Neural cell (in vitro differentiated cells): ENCODE results near the gene TTN. TPM values are rescaled to one million over a fixed set of nuclear protein-coding genes. Genes with fewer than 3 reads are reported as not detected.

Source experiments
- H2AFZ ChIP-seq: fragments of 200-600, 300-800 bp; sonication (generic), shearing (Covaris generic); 2 replicates; pipeline ENCODE4 v1.6.0; 2014; ENCODE audit warnings: low read depth, mild to moderate bottlenecking, antibody characterized with exemption, low read length, moderate library complexity
- H3F3A ChIP-seq: fragments of 200-600 bp; shearing (Covaris generic); 2 replicates; pipeline ENCODE4 v1.6.1; 2016; ENCODE audit warnings: mild to moderate bottlenecking, moderate library complexity, mixed read lengths, antibody characterized with exemption, low read length; ENCODE audit not compliant: insufficient read depth, poor library complexity, severe bottlenecking
- H3K27ac ChIP-seq: fragments of 200-600, 300-800 bp; sonication (generic), shearing (Covaris generic); 2 replicates; pipeline ENCODE4 v1.5.1; 2014; ENCODE audit warnings: mild to moderate bottlenecking, low read length, moderate library complexity
- H3K27me3 ChIP-seq: fragments of 300-800, 200-600 bp; sonication (generic), shearing (Covaris generic); 2 replicates; pipeline ENCODE4 v1.6.0; 2014; ENCODE audit warnings: mild to moderate bottlenecking, low read depth, low read length, moderate library complexity; ENCODE audit not compliant: insufficient read depth
- H3K36me3 ChIP-seq: fragments of 300-800, 200-600 bp; sonication (generic), shearing (Covaris generic); 2 replicates; pipeline ENCODE4 v1.5.1; 2014; ENCODE audit warnings: mild to moderate bottlenecking, antibody characterized with exemption, low read length, moderate library complexity; ENCODE audit not compliant: insufficient read depth
- H3K4me2 ChIP-seq: fragments of 300-800, 200-600 bp; sonication (generic), shearing (Covaris generic); 2 replicates; pipeline ENCODE4 v1.6.0; 2014; ENCODE audit warnings: mild to moderate bottlenecking, low read length
- H3K4me3 ChIP-seq: fragments of 300-800, 200-600 bp; sonication (generic), shearing (Covaris generic); 2 replicates; pipeline ENCODE4 v1.5.1; 2014; ENCODE audit warnings: mild to moderate bottlenecking, low read length, moderate library complexity
- H3K79me2 ChIP-seq: fragments of 200-600 bp; shearing (Covaris generic); replicated peaks from 2 replicates; pipeline ENCODE4 v1.6.0; 2014; ENCODE audit warnings: mild to moderate bottlenecking, low read length, moderate library complexity; ENCODE audit not compliant: insufficient read depth
- H3K9ac ChIP-seq: fragments of 300-800, 200-600 bp; sonication (generic), shearing (Covaris generic); 2 replicates; pipeline ENCODE4 v1.6.1; 2016; ENCODE audit warnings: mild to moderate bottlenecking, low read length, mixed read lengths
- H3K9me2 ChIP-seq: fragments of 200-600 bp; shearing (Covaris generic); 2 replicates; pipeline ENCODE4 v1.6.1; 2016; ENCODE audit warnings: mild to moderate bottlenecking, low read length, mixed read lengths; ENCODE audit not compliant: insufficient read depth
- H3K9me3 ChIP-seq: fragments of 200-600, 300-800 bp; sonication (generic), shearing (Covaris generic); 2 replicates; pipeline ENCODE4 v1.6.1; 2016; ENCODE audit warnings: mild to moderate bottlenecking, mixed run types, low read length, moderate library complexity, mixed read lengths
- H4K20me1 ChIP-seq: fragments of 200-600 bp; shearing (Covaris generic); 2 replicates; pipeline ENCODE4 v1.6.1; 2016; ENCODE audit warnings: mild to moderate bottlenecking, mixed run types; ENCODE audit not compliant: insufficient read depth
- EP300 ChIP-seq: fragments of 450-650 bp; conservative IDR thresholded peaks from 2 replicates; pipeline ENCODE4 v1.6.1; 2014; ENCODE audit warnings: antibody characterized with exemption, mild to moderate bottlenecking, moderate library complexity; ENCODE audit not compliant: poor library complexity, severe bottlenecking
- EZH2 ChIP-seq: fragments of 200-600, 300-800 bp; shearing (Covaris generic), sonication (generic); IDR thresholded peaks from 2 replicates; pipeline ENCODE4 v1.6.1; 2014; ENCODE audit warnings: antibody characterized with exemption, low read length, borderline replicate concordance, mild to moderate bottlenecking; ENCODE audit not compliant: insufficient read depth, poor library complexity, severe bottlenecking
- MXI1 ChIP-seq: fragments of 450-650 bp; conservative IDR thresholded peaks from 2 replicates; pipeline ENCODE4 v1.6.1; 2014; ENCODE audit warnings: antibody characterized with exemption, mild to moderate bottlenecking; ENCODE audit not compliant: poor library complexity, severe bottlenecking
- POLR2AphosphoS5 ChIP-seq: IDR thresholded peaks from 2 replicates; pipeline ENCODE4 v1.6.1; 2012
- RAD21 ChIP-seq: fragments of 450-650 bp; conservative IDR thresholded peaks from 2 replicates; pipeline ENCODE4 v1.6.1; 2014; ENCODE audit warnings: antibody characterized with exemption, mild to moderate bottlenecking, moderate library complexity
- SMC3 ChIP-seq: fragments of 450-650 bp; conservative IDR thresholded peaks from 2 replicates; pipeline ENCODE4 v1.6.1; 2014; ENCODE audit warnings: antibody characterized with exemption, mild to moderate bottlenecking, moderate library complexity; ENCODE audit not compliant: poor library complexity
- TAF1 ChIP-seq: IDR thresholded peaks from 2 replicates; pipeline ENCODE4 v1.6.1; 2012; ENCODE audit warnings: low read depth
- polyA plus RNA-seq: library from polyadenylated mRNA; depleted of rRNA; stranded (reverse); fragments of >200 nt; gene quantifications from 2 replicates; pipeline ENCODE4 v1.2.3, GENCODE V29; 2014
- TF ChIP-seq, protein P1 (sequence below): fragments of 450-650 bp; IDR thresholded peaks from 2 replicates; pipeline ENCODE4 v1.5.1; 2014; ENCODE audit warnings: antibody characterized with exemption, mild to moderate bottlenecking, moderate library complexity; ENCODE audit not compliant: poor library complexity, severe bottlenecking
- TF ChIP-seq, protein P2 (sequence below): IDR thresholded peaks from 2 replicates; pipeline ENCODE4 v1.6.1; 2012; ENCODE audit warnings: borderline replicate concordance

Gene TTN
- polyA plus RNA-seq, 1 donor from 2014 or later = 0.10 TPM

DNA sequence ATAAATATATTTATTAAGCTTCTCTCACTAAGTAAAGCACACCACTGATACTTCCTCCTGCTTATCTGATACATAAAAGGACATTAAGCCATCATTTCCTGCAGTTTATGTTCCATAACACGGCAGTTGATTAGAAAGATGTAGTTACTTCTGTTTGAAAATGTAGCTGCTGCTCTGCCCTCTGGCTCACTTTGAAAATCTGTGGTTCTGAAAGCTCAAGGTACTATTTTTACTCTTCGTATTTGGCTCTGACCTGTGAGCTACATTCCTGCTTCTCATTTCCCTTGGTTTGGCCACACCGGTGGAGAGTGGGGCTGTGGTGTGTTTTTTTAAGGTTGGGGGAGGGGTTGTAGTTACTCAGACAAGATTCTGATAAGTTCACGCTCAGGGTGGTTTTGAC is 12.8 kb upstream of the TTN start:
- no peaks in the 10 kb centered on the region for H3K9me2 ChIP-seq
- H2AFZ ChIP-seq = no peak overlapping the region
- no peak overlapping the region for H3K4me3 ChIP-seq
- H3K79me2 ChIP-seq = no peaks in the 10 kb centered on the region
- H4K20me1 ChIP-seq = no peaks in the 10 kb centered on the region
- no peak overlapping the region for H3K27ac ChIP-seq
- H3K9ac ChIP-seq = no peak overlapping the region
- H3K9me3 ChIP-seq = no peaks in the 10 kb centered on the region
- no peaks in the 10 kb centered on the region for H3K27me3 ChIP-seq
- no peaks in the 10 kb centered on the region for H3F3A ChIP-seq
- no peak overlapping the region for H3K4me2 ChIP-seq
- no peak for TF ChIP-seq MXI1
- TF ChIP-seq SMC3 = no peak
- TF ChIP-seq, protein P1, sequence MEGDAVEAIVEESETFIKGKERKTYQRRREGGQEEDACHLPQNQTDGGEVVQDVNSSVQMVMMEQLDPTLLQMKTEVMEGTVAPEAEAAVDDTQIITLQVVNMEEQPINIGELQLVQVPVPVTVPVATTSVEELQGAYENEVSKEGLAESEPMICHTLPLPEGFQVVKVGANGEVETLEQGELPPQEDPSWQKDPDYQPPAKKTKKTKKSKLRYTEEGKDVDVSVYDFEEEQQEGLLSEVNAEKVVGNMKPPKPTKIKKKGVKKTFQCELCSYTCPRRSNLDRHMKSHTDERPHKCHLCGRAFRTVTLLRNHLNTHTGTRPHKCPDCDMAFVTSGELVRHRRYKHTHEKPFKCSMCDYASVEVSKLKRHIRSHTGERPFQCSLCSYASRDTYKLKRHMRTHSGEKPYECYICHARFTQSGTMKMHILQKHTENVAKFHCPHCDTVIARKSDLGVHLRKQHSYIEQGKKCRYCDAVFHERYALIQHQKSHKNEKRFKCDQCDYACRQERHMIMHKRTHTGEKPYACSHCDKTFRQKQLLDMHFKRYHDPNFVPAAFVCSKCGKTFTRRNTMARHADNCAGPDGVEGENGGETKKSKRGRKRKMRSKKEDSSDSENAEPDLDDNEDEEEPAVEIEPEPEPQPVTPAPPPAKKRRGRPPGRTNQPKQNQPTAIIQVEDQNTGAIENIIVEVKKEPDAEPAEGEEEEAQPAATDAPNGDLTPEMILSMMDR = no peak
- TF ChIP-seq, protein P2, sequence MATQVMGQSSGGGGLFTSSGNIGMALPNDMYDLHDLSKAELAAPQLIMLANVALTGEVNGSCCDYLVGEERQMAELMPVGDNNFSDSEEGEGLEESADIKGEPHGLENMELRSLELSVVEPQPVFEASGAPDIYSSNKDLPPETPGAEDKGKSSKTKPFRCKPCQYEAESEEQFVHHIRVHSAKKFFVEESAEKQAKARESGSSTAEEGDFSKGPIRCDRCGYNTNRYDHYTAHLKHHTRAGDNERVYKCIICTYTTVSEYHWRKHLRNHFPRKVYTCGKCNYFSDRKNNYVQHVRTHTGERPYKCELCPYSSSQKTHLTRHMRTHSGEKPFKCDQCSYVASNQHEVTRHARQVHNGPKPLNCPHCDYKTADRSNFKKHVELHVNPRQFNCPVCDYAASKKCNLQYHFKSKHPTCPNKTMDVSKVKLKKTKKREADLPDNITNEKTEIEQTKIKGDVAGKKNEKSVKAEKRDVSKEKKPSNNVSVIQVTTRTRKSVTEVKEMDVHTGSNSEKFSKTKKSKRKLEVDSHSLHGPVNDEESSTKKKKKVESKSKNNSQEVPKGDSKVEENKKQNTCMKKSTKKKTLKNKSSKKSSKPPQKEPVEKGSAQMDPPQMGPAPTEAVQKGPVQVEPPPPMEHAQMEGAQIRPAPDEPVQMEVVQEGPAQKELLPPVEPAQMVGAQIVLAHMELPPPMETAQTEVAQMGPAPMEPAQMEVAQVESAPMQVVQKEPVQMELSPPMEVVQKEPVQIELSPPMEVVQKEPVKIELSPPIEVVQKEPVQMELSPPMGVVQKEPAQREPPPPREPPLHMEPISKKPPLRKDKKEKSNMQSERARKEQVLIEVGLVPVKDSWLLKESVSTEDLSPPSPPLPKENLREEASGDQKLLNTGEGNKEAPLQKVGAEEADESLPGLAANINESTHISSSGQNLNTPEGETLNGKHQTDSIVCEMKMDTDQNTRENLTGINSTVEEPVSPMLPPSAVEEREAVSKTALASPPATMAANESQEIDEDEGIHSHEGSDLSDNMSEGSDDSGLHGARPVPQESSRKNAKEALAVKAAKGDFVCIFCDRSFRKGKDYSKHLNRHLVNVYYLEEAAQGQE = no peak
- no peak for TF ChIP-seq TAF1
- no peak for TF ChIP-seq RAD21
- no peak for TF ChIP-seq EP300
- no peak for TF ChIP-seq EZH2
- no peak for TF ChIP-seq POLR2AphosphoS5
- H3K36me3 ChIP-seq = no peaks in the 10 kb centered on the region

DNA sequence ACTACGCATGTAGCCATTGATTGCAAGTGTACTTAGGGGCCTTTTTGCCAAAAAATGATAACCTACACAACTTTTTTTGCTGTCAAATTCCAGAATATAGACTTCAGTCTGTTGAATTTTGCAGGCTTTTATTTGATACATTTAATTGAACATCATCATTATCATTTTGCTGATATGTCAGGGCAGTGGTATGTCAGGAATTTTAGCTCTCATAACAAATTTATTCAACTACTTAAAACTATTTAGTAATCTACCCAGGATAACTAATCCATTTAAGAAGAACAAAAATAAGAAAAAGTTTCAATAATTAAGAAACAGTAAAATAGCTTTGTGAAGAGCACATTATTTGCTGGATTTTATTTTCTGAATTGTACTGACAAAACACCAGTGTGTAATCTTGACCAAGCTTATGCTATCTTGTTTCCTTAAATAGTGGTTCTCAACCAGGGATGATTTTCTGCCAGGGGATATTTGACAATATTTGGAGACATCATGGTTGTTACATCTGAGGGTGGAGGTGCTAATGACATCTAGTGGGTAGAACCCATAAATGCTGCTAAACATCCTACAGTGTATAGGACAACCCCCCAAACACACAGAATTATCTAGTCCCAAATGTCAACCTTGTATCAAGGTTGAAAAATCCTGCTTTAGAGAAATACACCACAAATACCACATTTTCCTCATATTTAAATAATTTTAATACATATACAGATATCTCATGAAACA is 12.1 kb upstream of the TTN start:
- no peaks in the 10 kb centered on the region for H4K20me1 ChIP-seq
- TF ChIP-seq EP300 = no peak
- TF ChIP-seq SMC3 = no peak
- no peak for TF ChIP-seq RAD21
- no peak for TF ChIP-seq EZH2
- TF ChIP-seq, protein P1 = no peak
- TF ChIP-seq, protein P2 = no peak
- no peak for TF ChIP-seq POLR2AphosphoS5
- no peak for TF ChIP-seq MXI1
- TF ChIP-seq TAF1 = no peak
- no peaks in the 10 kb centered on the region for H3K36me3 ChIP-seq
- no peaks in the 10 kb centered on the region for H3K27me3 ChIP-seq
- no peaks in the 10 kb centered on the region for H3K9me3 ChIP-seq
- H3F3A ChIP-seq = no peaks in the 10 kb centered on the region
- no peak overlapping the region for H3K9ac ChIP-seq
- H2AFZ ChIP-seq = no peak overlapping the region
- no peak overlapping the region for H3K27ac ChIP-seq
- H3K4me2 ChIP-seq = no peak overlapping the region
- H3K9me2 ChIP-seq = no peaks in the 10 kb centered on the region
- H3K4me3 ChIP-seq = no peak overlapping the region
- H3K79me2 ChIP-seq = no peaks in the 10 kb centered on the region
